ENCODE measurements around the gene INS. TPM values are rescaled to one million over a fixed set of nuclear protein-coding genes. Genes with fewer than 3 reads are reported as not detected.

Gene INS
- polyA plus RNA-seq, 4 donors: not detected

DNA sequence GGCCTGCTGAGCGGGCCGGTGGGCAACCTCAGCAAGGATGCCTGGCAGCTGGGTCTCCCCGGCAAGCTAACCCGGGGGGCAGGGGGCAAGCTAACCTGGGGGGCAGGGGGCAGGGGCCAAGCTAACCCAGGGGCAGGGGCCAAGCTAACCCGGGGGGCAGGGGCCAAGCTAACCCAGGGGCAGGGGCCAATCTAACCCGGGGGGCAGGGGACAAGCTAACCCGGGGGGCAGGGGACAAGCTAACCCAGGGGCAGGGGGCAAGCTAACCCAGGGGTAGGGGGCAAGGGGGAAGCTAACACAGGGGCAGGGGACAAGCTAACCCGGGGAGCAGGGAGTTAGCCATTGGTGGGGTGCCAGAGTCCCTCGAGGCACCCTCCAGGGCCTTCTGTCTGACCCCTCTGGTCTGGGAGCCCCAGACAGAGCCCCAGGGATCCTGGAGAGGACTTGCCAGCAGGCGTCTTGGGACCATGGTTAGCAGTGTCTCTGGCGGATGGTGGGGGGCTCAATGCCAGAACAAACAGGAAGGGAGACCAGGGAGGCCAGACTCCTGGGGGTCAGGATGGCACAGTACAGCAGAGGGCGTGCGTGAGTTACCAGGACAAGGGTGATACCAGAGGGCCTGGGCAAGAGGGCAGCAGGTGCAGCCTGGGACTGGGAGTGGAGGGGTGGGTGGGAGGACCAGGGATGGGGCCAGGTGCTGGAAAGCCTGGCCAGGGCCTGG lies 37.9 kb downstream of the INS start:
- no peak for DNase-seq (ENCODE audit: low read depth in 4 of 4, low spot score in 3 of 4)

DNA sequence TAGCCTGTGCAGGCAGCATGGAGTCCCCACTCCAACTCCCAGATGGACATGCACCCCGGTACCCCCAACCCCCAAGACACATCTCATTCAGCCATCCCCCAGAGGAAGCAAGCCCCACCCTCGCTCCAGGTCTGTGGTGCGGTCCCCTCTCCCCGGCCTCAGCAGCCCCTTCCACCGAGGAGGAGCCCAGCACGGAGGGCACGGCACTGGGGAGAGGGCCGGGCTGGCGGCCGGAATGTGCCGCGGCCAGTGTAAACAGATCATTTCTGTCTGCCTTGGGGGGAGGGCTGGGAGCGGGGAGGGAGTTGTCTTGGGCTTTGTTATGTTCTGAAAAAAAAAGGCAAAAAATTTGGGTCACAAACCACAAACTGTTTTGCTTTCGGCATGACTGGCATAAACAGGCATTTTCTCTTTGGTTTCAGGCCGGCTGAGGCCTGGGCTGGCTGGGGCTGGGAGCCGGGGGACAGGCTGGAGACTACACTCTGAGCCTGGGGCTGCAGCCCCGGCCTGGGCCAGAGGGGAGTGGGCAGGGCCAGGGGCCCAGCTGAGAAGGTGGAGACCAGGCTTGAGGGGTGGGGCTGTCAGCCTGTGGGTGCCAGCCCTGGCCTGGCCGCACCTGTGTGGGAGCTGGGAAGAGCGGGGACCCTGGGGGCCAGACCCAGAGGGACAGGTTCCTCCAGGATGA lies 38.6 kb downstream of the INS start:
- no peak for DNase-seq (ENCODE audit: low read depth in 4 of 4, low spot score in 3 of 4)

DNA sequence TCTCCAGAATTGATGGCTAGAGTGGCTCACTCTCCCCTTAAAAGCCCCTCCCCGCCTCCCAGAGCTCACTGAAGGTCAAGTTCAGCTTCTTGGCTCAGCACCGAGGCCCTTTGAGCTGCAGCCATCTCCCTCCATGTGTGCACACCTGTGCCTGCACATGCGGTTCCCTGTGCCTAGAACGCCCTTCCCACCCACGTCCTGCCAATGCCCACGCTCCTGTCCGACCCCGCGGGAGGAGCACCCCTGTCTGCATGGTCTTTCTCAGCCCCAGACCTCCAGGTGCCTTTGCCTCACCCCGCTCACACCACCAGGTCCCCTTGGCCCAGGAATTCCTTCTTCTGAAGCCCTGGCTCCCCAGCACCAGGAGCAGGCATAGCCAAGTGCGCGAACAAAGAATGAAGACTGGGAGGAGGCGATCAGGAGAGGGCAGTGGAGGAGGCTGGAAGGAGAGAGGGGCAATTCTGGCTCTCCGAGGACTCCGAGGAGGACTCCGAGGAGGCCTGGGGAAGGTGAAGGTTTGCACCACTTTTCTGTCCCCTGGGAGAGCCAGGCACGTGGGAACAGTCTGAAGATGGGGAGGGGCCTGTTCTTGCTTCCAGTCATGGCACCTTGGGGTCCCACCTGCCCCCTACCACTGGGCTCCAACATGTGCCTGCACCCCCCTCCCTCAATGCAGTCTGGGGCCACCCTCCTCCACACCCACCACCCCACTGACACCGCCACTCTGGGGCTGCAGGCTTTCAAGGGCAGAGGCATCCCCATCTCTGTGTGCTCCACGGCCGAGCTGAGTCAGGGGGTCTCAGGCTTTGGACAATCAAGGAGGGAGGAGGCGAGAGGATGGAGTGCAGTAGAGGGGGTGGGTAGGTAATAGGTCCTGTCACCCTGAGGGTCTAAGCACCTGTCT lies 39.5 kb downstream of the INS start:
- DNase-seq (ENCODE audit: low read depth in 4 of 4, low spot score in 3 of 4): no peak

DNA sequence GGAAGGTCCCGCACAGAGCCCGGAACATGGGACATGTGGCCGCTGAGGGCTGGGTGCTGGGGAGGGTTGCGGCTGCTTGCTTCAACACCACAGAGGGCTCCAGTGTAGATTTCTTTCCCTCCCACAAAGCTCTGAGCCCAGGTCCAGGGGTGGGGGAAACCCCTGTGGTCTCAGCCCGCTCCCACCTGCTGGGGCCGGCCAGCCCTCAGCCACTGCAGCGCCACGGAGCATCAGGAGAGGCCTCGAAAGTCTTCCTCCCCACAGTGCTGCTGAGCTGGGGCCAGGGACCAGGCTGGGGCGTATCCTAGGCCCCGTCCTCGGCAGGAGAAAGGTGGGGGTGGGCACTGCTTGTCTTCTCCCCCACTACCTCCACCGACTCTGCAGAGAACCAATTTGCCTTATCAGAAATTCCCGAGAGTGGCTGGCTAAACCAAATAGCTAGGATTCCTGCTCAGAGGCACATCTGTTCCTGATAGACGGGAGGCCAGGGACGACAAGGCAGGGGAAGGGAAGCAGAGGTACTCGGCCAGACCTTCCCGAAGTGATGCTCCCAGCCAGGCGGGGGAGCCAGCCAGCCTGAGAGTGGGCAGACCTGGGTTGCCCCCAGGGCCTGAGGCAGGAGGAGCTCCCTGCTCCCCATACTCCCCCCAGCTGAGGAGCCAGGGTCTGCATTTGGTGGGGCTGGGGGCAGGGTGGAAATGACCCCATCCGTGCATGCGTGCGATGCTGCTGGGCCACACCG lies 40.5 kb downstream of the INS start:
- no peak for DNase-seq (ENCODE audit: low read depth in 4 of 4, low spot score in 3 of 4)

DNA sequence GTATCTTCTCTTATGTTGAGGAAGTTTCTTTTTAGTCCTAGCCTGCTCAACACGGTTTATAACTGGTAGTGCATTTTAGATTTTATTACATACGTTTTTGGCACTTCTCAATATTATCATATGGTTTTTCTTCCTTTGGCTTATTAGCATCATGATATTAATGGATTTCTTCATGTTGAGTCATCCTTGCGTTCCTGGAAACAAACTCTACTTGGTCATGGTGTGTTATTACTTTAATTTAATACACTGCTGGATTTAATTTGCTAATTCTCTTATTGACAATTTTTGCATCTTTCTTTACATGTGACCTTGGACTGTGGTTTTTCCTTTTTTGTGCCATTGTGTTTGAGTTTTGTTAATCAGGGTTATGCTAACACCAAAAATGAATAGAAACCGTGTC lies 42.3 kb downstream of the INS start:
- no peak for DNase-seq (ENCODE audit: low read depth in 4 of 4, low spot score in 3 of 4)

DNA sequence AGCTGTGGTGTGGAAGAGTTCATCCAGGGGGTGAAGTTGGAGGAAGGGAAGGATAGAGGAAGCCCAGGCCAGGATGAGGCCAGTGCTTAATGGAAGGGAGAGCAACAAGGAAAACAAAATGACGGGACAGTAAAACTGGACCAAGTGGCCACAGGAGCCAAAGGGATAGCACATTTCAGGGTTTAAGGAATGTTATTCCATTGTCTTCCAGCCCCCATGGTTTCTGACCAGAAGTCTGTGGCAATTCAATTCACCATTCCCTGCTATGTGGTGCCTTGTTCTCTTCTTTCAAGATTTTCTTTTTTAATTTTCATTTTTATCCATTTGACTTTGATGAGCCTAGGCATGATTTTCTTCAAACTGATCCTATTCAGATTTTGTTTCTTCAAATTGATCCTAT lies 44.3 kb downstream of the INS start:
- no peak for DNase-seq (ENCODE audit: low read depth in 4 of 4, low spot score in 3 of 4)

DNA sequence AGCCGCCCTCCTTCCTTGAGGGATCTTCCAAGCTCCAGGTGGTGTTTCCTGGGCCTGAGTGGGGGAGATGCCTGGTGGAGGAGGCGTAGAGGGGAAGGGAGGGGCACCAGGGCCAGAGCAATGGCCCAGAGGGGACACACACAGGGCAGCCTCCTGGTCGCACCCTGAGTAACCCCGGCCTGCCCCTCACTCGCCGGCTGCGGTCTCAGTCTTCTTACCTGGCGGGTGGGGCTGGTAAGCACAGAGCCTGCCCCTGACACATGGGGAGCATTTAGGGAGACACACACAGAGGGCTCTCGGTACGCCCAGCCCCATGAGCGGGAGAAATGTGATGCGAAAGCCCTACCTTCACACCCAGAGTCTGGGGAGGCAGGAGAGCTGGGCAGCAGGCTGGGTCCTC lies 45.7 kb downstream of the INS start:
- DNase-seq (ENCODE audit: low read depth in 4 of 4, low spot score in 3 of 4): no peak

DNA sequence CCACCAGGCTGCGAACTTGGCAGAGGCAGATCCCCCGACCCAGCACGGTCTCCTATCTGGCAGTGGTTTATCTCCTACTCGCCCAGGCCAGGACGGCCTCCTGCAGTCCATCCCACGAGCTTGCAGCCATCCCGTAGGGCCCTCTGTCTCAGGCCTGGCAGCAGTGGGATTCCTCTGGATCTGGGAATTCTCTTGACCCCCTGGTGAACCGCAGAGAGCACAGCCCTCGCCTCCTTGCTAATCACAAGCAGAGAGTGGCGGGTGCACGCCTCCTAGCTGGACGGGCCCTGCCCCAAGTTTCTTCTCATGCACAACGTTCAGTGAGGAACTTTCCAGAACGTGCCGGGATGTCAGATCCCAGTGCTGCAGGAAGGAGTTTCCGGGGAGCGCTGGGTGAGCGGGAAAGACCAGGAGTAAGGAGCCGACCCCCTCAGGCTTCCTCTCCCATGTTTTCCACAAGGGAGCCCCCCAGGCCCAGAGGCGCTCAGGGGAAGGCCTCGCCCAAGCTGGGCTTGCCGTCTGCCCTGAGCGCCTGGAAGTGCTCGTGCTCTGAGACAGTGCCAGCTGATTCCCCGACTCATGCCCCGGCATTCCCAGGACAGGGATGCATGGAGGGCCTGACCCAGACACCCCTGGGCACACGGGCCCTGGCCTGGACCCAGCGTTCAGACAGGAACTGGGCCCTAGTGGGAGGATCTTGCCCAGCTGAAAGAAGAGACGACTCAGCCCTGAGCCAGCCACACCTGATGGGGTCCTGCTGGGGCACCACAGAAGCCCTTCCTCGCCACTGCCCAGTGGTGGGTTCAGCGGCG lies 46.4 kb downstream of the INS start:
- DNase-seq (ENCODE audit: low read depth in 4 of 4, low spot score in 3 of 4): no peak

DNA sequence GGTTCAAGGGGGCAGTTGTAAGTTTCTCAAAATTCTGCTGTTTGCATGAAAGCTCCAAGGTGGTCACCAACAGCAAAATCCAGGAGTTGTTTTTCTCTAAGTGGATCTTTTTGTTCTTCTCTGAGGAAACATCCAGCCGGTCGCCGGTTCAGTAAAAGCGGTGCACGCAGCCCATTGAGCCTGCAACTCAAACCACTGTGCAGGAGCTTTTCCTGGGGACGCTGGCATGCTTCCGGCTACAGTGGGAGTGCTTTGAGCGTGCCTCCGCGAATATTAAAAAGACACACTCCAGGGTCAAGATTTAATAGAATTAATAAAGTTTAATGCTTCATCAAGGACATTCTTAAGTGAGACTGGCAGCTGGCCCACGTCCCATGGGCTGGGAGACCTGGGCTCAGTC lies 47.2 kb downstream of the INS start:
- DNase-seq (ENCODE audit: low read depth in 4 of 4, low spot score in 3 of 4): no peak

DNA sequence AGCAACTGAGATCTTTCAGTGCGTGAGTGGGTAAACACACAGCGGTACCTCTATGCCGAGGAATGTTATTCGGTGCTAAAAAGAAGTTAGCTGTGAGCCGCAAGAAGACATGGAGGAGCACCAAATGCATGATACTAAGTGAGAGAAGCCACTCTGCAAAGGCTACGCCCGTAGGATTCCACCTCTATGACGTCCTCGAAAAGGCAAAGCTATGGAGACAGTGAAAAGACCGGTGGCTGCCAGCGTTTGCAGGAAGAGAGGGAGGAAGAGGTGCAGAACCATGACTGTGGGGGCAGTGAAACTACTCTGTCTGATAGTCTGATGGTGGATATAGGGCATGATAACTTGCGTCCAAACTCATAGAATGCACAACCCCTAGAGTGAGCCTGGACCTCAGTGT lies 50.5 kb downstream of the INS start:
- DNase-seq (ENCODE audit: low read depth in 4 of 4, low spot score in 3 of 4): no peak

Other genes starting within 250 kb of the INS start
- 10 to 100 TPM in 2 of 4 donors, 1 to 10 TPM in 2; 5.9 to 15.3 (median 8.8) TPM for gene TNNT3, start 241.5 kb downstream of the INS start, polyA plus RNA-seq (ENCODE audit: insufficient read length in 4 of 4)
- gene MRPL23, start 213.9 kb downstream of the INS start, polyA plus RNA-seq (ENCODE audit: insufficient read length in 4 of 4): 10 to 100 TPM; 49.5 to 76.5 (median 54.2) TPM
- gene H19, start 163.4 kb downstream of the INS start, polyA plus RNA-seq (ENCODE audit: insufficient read length in 4 of 4): 1,000 to 10,000 TPM; 2,958 to 3,802 (median 3,161) TPM
- 100 to 1,000 TPM; 761 to 994 (median 807) TPM for gene IGF2, start 21.8 kb downstream of the INS start, polyA plus RNA-seq (ENCODE audit: insufficient read length in 4 of 4)
- 1 to 10 TPM in 1 of 4 donors, under 1 TPM in 3; 0.58 to 2.0 (median 0.96) TPM for gene TH, start 10.6 kb upstream of the INS start, polyA plus RNA-seq (ENCODE audit: insufficient read length in 4 of 4)
- 1 to 10 TPM; 2.6 to 4.5 (median 3.3) TPM for gene ASCL2, start 109.4 kb upstream of the INS start, polyA plus RNA-seq (ENCODE audit: insufficient read length in 4 of 4)
- gene C11orf21, start 140.7 kb upstream of the INS start, polyA plus RNA-seq (ENCODE audit: insufficient read length in 4 of 4): 1 to 10 TPM in 1 of 4 donors, under 1 TPM in 3; 0.62 to 1.0 (median 0.64) TPM
- gene TSPAN32, start 140.8 kb upstream of the INS start, polyA plus RNA-seq (ENCODE audit: insufficient read length in 4 of 4): 1 to 10 TPM; 1.2 to 2.0 (median 1.5) TPM
- gene CD81, start 216.1 kb upstream of the INS start, polyA plus RNA-seq (ENCODE audit: insufficient read length in 4 of 4): 100 to 1,000 TPM; 647 to 670 (median 656) TPM
- gene TSSC4, start 239.5 kb upstream of the INS start, polyA plus RNA-seq (ENCODE audit: insufficient read length in 4 of 4): 10 to 100 TPM; 32.5 to 47.1 (median 37.6) TPM

Measured in right renal pelvis (tissue), 4 donors.